NCI-H1694 (cell line): ENCODE results near the gene PRR16.

ENCODE experiments used
- DNase-seq: peaks from one replicate; lab custom pipeline; 2025; lab: John Stamatoyannopoulos, UW

PRR16 gene

GRCh38 chr5:120463006-120463680 lies 957 bp upstream of the PRR16 start:
- DNase-seq = no peak

- no peak for DNase-seq
Observed at GRCh38 chr5:120464627-120465435, 731 bp downstream of the PRR16 start.

GRCh38 chr5:120465436-120465961 lies 1.4 kb downstream of the PRR16 start:
- no peak for DNase-seq

- DNase-seq = no peak
Observed at GRCh38 chr5:120466341-120467006, 2.4 kb downstream of the PRR16 start.

GRCh38 chr5:120471971-120472370 lies 7.9 kb downstream of the PRR16 start:
- no peak for DNase-seq

- DNase-seq = no peak
Observed at GRCh38 chr5:120472911-120473310, 8.8 kb downstream of the PRR16 start.

- no peak for DNase-seq
Observed at GRCh38 chr5:120473332-120473731, 9.2 kb downstream of the PRR16 start.

GRCh38 chr5:120476063-120476462 lies 12.0 kb downstream of the PRR16 start:
- DNase-seq = no peak

GRCh38 chr5:120479066-120479465 lies 15.0 kb downstream of the PRR16 start:
- no peak for DNase-seq

- DNase-seq = no peak
Observed at GRCh38 chr5:120499876-120500563, 35.9 kb downstream of the PRR16 start.

GRCh38 chr5:120502531-120502930 lies 38.4 kb downstream of the PRR16 start:
- DNase-seq = no peak

GRCh38 chr5:120503341-120503740 lies 39.2 kb downstream of the PRR16 start:
- no peak for DNase-seq

GRCh38 chr5:120504057-120504456 lies 40.0 kb downstream of the PRR16 start:
- no peak for DNase-seq

- DNase-seq = no peak
Observed at GRCh38 chr5:120507197-120507596, 43.1 kb downstream of the PRR16 start.

GRCh38 chr5:120507800-120508463 lies 43.8 kb downstream of the PRR16 start:
- DNase-seq = no peak

GRCh38 chr5:120509053-120509452 lies 45.0 kb downstream of the PRR16 start:
- no peak for DNase-seq

GRCh38 chr5:120510098-120510637 lies 46.1 kb downstream of the PRR16 start:
- DNase-seq = no peak

GRCh38 chr5:120510994-120511686 lies 47.0 kb downstream of the PRR16 start:
- DNase-seq = no peak

- no peak for DNase-seq
Observed at GRCh38 chr5:120512068-120512467, 48.0 kb downstream of the PRR16 start.

- DNase-seq = no peak
Observed at GRCh38 chr5:120512791-120513650, 48.9 kb downstream of the PRR16 start.
